Jurkat, Clone E6-1 (cell line): Measurements from ENCODE around the gene PAXIP1.

Source experiments
- DNase-seq: peaks from one replicate; pipeline ENCODE4 v3.0.0-alpha.2; 2011; ENCODE audit warnings: low read depth, low spot score
- H3K4me3 ChIP-seq: 2 replicates; pipeline ENCODE4 v1.5.1; 2011; ENCODE audit warnings: mild to moderate bottlenecking, low read length, control low read depth, moderate library complexity

Gene PAXIP1

DNA sequence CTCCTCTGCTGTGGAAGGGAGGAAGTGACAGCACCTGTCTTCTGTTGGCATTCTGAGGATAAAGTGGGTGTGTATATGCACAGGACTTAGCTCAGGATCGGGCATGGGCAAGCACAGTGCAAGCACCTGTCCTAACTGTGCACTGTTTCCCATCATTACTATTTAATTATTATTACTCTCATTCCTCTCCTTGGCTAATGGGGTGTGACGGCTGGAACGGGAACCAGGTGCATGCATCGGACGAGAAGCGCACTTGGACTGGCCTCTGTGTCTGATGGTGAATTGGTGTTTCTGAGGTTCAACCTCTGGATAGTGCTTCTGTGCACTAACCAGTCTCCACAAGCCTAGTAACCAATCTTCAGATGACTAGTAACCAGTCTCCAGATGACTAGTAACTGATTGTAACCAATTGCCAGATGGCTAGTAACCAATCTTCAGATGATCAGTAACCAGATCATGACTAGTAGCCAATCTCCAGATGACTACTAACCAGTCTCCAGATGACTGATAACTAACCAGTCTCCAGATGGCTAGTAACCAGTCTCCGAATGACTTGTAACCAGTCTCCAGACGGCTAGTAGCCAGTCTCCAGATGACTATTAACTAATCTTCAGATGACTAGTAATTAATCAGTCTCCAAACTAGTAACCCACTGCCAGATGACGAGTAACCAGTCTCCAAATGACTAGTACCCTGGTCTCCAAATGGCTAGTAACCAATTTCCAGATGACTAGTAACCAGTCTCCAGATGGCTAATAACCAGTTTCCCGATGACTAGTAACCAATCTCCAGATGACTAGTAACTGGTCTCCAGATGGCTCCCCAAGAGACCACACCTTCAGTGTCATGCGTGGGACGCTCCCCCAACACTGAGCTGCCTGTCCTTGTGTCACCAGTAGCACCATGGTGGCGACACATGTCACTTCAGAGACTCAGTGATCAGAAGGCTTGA, 85.8 kb downstream of the PAXIP1 start:
- no peak for DNase-seq
- H3K4me3 ChIP-seq: no peak overlapping the region

DNA sequence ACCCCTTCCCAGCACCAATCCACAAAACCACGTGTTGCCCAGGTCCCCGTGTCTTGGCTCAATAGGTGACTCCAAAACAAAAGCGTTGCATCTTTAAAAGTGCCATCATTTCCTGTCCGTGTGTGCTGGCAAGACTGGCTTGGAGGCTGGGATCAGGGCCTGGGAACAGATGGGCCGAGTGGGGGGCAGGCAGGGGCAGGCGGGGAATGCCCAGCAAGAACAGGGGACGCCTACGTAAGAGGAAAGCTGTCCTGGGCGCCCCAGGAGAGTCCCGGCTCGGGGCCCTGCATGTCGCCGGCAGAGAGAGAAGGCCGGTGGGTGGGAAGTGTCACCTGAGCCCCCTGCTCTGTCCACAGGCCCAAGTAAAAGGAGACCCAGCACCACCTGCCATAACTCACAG, 86.5 kb downstream of the PAXIP1 start:
- DNase-seq: no peak
- H3K4me3 ChIP-seq: no peak overlapping the region

DNA sequence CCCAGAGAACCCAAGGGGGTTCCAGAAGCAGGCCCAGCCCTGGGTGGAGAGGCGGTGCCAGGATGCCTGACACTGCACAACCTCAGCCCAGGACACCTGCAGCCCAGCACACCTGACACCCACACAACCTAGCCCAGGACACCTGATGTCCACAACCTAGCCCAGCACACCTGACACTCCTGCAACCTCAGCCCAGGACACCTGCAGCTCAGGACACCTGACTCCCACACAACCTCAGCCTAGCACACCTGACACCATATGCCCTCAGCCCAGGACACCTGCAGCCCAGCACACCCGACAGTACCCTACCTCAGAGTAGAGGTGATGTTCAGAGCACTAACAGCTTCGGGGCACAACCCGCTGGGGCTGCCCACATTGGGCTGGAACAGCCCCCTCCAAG, 87.3 kb downstream of the PAXIP1 start:
- no peak overlapping the region for H3K4me3 ChIP-seq
- no peak for DNase-seq

GRCh38 chr7:154914996-154915380, 87.9 kb downstream of the PAXIP1 start:
- no peak for DNase-seq
- H3K4me3 ChIP-seq: no peak overlapping the region

- H3K4me3 ChIP-seq: no peak overlapping the region
- DNase-seq: no peak
Measured at GRCh38 chr7:154914308-154914995, 88.5 kb downstream of the PAXIP1 start.

DNA sequence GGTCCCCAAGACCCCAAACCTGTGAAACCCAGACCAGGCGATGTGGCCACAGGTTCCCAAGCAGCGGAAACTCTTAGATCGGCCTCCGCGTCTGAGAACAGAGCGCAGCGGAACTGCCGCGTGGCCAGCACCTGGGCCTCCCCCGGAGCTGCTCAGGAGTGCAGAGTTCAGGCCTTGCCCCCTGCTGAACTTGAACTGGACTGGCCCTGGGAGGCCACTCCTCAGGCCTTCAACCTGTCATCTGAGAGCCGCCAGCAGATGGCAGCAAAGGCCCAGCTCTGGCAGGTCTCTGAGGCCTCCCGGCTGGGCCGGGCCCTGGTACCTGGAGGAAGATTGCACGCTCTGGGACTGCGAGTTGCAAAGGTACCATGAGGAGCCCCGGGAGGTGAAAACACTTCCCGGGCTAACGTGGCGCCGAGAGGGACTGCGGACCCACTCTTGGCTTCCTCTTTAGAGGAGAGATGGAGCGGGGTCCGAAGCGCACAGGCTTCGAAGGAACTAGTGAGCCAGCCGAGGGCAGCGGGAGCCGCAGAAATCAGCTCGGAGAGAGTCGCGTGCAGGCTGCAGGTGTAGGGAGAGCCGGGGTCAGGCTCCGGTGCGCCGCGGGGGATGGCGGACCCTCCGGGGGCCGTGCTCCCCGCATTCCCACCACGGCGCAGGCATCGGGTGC, 89.2 kb downstream of the PAXIP1 start:
- DNase-seq: peak; percentile 30
- no peak overlapping the region for H3K4me3 ChIP-seq

DNA sequence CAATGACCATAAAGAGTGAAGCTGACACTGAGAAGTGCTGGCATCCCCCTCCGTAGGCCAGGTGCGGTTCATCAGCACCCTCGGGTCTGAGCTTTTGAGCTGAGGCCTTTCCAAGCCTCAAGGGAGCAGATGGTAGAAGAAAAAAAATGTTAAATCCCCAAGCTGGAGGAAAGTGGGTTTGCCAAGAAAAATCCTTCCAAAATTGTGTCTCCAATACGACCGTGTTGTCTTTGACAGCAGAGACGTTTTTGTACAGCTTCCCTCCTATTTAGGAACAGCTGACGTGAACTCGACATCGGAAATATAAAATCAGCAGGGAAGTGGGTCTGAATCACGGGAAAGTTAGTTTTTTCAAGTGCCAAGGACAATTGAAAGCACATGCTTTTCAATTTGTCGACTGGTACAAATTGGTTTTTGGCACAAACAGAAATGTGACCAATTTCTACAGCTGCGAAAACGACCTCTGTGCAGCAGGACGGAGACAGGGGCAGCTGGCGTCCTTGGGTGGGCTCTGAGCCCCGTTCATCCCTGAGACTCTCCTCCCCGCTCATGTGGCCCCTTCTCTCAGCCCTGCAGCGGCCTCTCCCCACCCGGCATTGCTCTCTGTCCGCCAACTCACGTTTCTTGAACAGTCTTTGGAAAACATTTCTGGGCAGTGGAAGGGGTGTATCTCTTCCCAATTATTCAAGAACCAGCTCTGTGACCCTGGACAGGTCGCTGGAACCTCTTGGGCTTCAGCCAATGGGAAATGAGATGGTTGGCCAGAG, 89.9 kb downstream of the PAXIP1 start:
- DNase-seq: no peak
- no peak overlapping the region for H3K4me3 ChIP-seq

GRCh38 chr7:154911862-154912455, 91.0 kb downstream of the PAXIP1 start:
- no peak for DNase-seq
- no peak overlapping the region for H3K4me3 ChIP-seq

- DNase-seq: no peak
- H3K4me3 ChIP-seq: no peak overlapping the region
Measured at GRCh38 chr7:154911411-154911810, 91.5 kb downstream of the PAXIP1 start.

DNA sequence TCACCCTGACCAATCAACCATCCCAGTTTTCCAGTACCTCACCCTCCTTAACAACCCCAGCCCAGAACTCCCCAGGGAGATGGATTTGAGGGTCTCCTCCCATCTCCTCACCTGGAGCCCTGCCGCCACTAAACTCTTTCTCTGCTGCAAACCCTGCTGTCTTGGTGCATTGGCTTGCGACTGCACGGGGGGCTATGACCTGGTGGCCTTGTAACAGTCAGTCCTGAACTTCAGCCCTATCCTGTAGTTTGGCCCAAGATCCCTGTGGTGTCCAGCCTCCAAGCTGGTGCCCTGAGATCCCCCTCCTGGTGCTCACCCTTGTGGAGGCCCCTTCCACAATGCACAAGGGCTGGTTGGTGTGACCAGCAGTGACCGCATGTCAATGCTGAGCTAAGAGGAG, 91.9 kb downstream of the PAXIP1 start:
- no peak overlapping the region for H3K4me3 ChIP-seq
- no peak for DNase-seq

DNA sequence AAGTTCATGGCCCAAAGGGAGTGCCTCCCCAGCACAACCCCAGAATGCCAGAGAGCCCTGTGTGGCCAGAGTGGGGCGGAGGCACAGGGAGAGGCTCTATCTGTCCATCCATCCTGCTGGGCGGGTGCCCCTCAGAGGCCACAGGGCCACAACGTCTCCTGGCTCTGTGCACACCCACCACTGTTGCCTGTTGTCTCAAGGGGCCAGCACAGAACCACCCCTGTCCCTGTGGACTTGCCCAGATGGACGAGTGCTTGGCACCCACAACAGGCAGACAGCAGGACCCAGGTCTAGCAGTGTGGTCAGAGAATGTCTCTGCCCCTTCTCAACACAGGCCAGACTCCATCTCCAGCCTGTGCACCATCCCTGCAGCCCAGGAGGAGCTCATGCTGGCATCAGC, 92.8 kb downstream of the PAXIP1 start:
- no peak overlapping the region for H3K4me3 ChIP-seq
- DNase-seq: no peak

GRCh38 chr7:154909241-154910105, 93.5 kb downstream of the PAXIP1 start:
- H3K4me3 ChIP-seq: no peak overlapping the region

DNA sequence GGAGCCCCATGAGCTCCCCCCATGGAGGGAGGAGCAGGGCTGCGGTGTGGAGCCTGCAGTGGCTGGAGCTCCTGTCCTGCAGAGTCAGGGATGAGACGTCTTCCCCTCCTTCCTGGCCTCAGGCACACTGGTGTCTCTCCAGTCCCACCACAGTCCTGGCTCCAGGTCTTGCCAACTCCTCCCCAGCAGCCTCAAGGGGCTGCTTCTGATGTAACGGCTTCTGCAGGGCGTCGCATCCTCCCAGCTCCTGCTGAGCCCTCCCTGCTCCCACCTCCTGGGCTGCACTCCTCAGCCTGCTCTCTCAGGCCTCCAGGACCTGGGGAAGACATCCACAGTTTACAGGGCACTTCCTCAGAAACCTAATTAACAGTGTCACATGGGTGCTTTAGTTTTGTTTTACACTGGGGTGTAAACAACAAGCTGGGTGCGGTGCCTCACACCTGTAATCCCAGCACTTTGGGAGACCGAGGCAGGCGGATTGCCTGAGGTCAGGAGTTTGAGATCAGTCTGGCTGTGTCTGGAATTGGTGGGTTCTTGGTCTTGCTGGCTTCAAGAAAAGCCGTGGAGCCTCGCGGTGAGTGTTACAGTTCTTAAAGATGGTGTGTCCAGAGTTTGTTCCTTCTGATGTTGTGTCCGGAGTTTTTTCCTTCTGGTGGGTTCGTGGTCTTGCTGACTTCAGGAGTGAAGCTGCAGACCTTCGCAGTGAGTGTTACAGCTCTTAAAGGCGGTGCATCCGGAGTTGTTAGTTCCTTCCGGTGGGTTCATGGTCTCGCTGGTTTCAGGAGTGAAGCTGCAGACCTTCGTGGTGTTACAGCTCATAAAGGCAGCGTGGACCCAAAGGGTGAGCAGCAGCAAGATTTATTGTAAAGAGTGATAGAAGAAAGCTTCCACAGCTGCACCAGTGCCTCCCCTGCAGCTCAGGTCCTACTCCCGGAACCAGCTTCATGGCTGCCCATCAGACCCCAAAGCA, 95.0 kb downstream of the PAXIP1 start:
- DNase-seq: peak; percentile 52
- peak overlapping the region; percentile 34 for H3K4me3 ChIP-seq

More at GRCh38 chr7:154909241-154910105, 93.5 kb downstream of the PAXIP1 start:
- no peak for DNase-seq

- no peak overlapping the region for H3K4me3 ChIP-seq
- DNase-seq: no peak
Measured at GRCh38 chr7:154906736-154907355, 96.1 kb downstream of the PAXIP1 start.

GRCh38 chr7:154906201-154906600, 96.7 kb downstream of the PAXIP1 start:
- DNase-seq: no peak

DNA sequence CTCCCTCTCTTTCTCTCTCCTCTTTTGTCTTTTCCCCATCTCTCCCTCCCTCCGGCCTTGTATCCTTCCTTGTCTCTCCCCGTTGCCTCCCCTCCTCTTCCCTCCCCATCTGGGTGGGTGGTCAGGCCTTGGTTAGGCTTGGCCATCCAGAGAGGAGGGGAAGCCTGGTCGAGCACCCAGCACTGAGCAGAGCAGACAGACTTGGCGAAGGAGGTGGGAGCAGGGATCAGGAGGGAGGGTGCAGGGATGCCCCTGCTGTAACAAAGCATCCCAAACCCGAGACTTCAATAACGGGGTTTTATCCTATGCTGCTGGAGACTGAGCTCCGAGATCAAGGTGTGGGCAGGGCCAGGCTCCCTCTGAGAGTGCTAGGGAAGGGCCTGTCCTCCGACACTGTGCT, 97.3 kb downstream of the PAXIP1 start:
- DNase-seq: no peak
- no peak overlapping the region for H3K4me3 ChIP-seq

More at GRCh38 chr7:154906201-154906600, 96.7 kb downstream of the PAXIP1 start:
- no peak overlapping the region for H3K4me3 ChIP-seq
